HG03469 (cell line): ENCODE measurements around the gene RPP21.

Experiments
- ATAC-seq: cut with Tn5 transposase; IDR thresholded peaks from one replicate; pipeline ENCODE4 v1.9.1; 2021; ENCODE audit warnings: mild to moderate bottlenecking, moderate library complexity, moderate number of reproducible peaks; ENCODE audit not compliant: unreplicated experiment

RPP21 gene

GRCh38 chr6:30328397-30328796, 16.6 kb upstream of the RPP21 start:
- no peak for ATAC-seq

GRCh38 chr6:30329331-30329730, 15.6 kb upstream of the RPP21 start:
- ATAC-seq, result no peak

- no peak for ATAC-seq
Measured at GRCh38 chr6:30331981-30332380, 13.0 kb upstream of the RPP21 start.

GRCh38 chr6:30334075-30334783, 10.7 kb upstream of the RPP21 start:
- ATAC-seq, result no peak

- ATAC-seq, result no peak
Measured at GRCh38 chr6:30340589-30341054, 4.3 kb upstream of the RPP21 start.

GRCh38 chr6:30341218-30341617, 3.7 kb upstream of the RPP21 start:
- no peak for ATAC-seq

- no peak for ATAC-seq
Measured at GRCh38 chr6:30341728-30342127, 3.2 kb upstream of the RPP21 start.

- no peak for ATAC-seq
Measured at GRCh38 chr6:30344191-30344867, 627 bp upstream of the RPP21 start.

GRCh38 chr6:30345852-30346251, 896 bp downstream of the RPP21 start:
- no peak for ATAC-seq

- ATAC-seq, result no peak
Measured at GRCh38 chr6:30348957-30349356, 4.0 kb downstream of the RPP21 start.

- no peak for ATAC-seq
Measured at GRCh38 chr6:30349421-30350177, 4.6 kb downstream of the RPP21 start.

- ATAC-seq, result no peak
Measured at GRCh38 chr6:30350524-30350923, 5.6 kb downstream of the RPP21 start.

GRCh38 chr6:30352550-30352949, 7.6 kb downstream of the RPP21 start:
- no peak for ATAC-seq

- ATAC-seq, result no peak
Measured at GRCh38 chr6:30355281-30355680, 10.3 kb downstream of the RPP21 start.

- ATAC-seq, result no peak
Measured at GRCh38 chr6:30356536-30356935, 11.6 kb downstream of the RPP21 start.

- no peak for ATAC-seq
Measured at GRCh38 chr6:30357678-30358540, 13.0 kb downstream of the RPP21 start.

GRCh38 chr6:30359276-30359675, 14.3 kb downstream of the RPP21 start:
- ATAC-seq, result no peak

GRCh38 chr6:30360139-30360538, 15.2 kb downstream of the RPP21 start:
- ATAC-seq, result no peak

- no peak for ATAC-seq
Measured at GRCh38 chr6:30361661-30362060, 16.7 kb downstream of the RPP21 start.

GRCh38 chr6:30363459-30363858, 18.5 kb downstream of the RPP21 start:
- no peak for ATAC-seq

- ATAC-seq, result no peak
Measured at GRCh38 chr6:30364591-30364990, 19.6 kb downstream of the RPP21 start.
